EH (cell line): Measurements from ENCODE around the gene DNMT3B.
A peak's percentile ranks its signal among the peaks of the same experiment; 100 is the strongest.
"Not testable (repeated sequence)": the region's sequence is repeated elsewhere in the genome, so short reads cannot be mapped to it uniquely, and the experiment has no call there.

Experiments used
- DNase-seq: peaks from one replicate; pipeline ENCODE4 v3.0.0-alpha.2; 2015; ENCODE audit warnings: low read depth

The DNMT3B gene

DNA sequence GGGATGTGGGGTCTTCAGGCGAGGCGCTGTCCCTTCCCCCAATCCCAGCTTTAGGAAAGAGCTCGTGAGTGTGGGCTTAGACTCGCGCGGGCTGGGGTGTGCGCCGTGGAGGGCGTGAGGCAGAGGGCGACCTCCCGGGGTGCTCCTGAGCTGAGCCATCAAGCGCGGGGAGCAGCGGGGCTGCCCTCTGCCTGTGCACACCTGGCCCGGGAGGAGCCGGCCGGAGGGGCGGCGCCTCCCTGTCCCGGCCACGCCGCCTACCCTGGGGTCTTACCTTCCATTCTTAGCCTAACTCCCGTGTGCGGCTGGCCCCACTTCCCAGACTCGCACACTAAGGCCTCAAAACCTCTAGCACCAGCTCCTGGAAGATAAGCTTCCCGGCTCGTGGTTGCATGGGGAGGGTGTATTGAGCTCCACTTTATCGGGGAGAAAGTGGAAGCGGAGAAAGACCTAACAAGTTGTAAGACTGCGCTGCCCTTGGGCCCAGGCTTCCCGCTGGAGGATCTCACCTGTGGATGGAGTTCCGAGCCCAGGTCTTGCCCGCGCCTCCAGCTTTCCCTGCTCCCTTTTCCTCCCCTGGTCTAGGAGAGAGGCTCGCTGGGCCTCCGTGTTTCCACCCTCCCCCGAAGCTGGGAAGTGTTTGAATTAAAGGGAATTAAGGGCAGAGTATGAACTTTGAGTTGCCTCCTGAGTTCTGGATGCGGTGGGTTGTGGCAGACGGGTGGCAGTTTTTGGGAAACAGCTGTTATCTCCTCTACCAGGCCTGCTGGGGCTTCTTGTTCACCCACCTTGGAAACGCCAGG is 1.2 kb downstream of the DNMT3B start:
- no peak for DNase-seq

DNA sequence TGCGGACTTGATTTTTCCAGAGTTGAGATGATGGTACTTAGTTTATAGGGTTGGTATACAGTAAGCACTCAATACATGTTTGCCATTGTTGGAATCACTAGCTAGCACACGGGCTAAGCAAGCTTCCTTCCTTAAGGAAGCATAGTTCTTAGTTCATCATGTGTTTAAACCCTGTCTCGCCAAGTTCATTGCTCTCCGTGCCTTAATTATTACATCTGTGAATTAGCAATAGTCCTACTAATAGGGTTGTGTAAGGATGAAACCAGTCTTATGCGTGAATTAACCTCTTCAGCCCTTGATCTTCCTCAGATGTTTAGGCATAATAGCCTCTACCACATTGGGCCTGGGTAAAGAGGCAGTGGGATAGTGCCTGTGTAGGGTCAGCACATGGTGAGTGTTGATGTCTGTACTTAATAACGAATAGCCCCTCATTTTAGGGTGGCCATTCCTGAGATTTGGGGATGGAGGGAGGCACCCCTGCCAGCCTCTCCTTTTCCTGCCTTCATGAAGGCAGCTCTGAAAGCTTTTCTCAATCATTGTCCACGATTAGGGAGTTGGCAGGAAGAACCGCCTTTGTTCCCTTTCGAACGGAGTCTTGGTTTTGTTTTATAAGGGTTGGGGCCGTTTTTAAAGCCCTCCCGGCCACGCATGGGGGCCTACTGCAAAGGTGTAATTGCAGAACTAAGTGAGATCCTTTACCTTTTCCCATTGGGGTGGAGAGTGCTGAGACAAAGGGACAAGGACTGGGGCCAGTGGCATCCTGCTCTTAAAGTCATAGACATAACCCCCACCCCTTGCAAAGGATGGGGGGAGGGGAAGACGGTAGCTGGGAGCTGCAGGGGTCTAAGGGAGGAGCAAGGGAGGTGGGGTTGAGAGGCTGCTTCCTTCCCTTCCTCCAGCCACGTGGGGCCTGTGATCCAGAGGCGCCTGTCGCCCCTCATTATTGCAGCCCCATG is 2.1 kb downstream of the DNMT3B start:
- no peak for DNase-seq

DNA sequence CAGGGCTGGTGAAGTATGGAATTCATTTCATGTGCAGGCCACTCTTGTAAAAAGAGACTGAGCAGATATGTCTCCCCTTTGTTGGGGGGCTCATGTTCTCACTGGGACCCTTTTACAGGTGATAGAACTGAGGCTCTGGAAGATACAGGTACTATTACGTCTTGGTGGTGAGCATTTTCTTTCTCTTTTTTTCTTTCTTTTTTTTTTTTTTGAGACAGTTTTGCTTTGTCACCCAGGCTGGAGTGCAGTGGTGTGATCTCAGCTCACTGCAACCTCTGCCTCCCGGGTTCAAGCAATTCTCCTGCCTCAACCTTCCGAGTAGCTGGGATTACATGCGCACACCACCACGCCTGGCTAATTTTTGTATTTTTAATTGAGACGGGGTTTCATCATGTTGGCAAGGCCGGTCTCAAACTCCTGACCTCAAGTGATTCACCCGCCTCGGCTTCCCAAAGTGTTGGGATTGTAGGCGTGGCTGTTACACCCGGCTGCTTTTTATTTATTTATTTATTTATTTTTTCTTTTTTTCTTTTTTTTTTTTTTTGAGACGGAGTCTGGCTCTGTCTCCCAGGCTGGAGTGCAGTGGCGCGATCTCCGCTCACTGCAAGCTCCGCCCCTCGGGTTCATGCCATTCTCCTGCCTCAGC is 3.2 kb downstream of the DNMT3B start:
- not testable (repeated sequence) for DNase-seq

DNA sequence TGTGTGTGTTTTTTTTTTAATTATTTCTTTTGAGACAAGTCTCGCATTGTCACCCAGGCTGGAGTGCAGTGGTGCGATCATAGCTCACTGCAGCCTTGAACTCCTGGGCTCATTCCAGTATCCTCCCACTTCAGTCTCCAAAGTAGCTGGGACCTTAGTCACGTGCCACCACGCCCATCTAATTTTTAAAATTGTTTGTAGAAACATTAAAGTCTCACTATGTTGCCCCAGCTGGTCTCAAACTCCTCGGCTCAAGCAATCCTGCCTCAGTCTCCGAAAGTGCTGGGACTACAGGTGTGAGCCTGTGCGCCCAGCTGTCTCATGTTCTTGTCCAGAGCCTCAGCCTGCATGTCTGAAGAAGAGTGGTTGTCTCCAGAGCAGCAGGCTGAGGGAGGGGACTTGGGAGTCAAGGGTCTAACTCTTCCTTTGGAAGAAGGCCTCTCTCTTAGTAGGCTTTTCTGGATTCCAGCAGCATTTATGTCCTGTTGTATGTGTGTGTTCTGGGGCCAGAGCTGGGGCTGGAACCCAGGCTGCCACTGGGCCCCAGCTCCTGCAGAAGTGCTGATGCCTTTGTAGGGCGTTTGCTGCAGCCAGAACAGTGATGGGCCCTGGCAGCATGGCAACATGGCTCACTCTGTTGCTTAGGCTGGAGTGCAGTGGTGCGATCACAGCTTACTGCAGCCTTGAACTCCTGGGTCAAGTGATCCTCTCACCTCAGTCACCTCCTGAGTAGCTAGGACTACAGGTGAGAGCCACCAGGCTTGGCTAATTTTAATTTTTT is 5.4 kb downstream of the DNMT3B start:
- peak; percentile 16 for DNase-seq

DNA sequence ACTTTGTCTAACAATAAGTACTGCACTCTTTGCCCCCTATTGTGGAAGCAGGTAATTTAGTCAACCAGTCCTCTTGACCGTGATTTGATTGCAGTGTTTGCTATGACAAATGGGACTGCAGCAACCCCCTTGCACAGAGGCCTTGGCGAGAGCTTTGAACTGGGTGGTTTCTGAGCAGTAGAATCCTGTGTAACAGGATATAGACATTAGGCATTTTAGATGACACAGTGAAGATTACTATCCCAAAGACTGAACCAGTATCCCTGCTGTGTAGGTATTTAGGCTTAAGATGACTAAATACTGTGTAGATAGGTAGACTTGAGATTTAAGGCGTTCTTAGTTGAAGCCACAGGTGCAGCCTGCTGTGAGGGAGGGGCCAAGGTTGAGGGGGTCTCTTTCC is 9.9 kb downstream of the DNMT3B start:
- DNase-seq: no peak

DNA sequence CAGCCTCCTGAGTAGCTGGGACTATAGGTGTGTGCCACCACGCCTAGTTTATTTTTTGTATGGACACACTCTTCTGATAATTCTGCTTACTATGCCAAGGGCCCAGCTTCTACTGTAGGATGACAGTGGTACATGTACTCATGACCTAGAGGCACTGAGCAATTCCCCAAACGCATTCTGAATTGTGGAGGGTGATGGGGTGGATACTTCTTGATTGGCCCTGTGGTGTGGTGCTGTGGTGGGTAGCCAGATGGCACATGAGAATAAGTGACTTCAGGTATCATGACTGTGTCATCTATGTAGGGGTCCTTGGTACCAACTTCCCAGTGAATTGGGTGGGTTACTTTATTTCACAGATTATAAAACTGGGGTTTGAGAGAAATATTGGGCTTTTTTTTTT is 11.0 kb downstream of the DNMT3B start:
- DNase-seq: no peak

DNA sequence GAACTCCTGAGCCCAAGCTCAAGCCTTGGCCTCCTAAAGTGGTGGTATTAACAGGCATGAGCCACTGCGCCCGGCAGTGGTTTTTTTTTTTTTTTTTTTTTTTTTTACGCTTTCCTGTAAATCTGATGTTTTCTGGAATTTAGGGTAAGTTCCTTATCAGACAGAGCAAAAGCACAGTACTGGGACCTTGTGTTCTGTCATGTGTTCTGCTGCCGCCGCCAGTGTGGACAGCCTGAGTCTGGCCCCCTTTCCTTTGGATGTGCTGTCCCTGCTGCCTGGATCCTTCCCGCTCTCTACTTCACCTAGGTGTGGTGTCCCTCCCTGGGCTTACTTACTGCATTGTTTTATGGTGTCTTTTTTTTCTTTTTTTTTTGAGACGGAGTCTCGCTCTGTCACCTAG is 11.7 kb downstream of the DNMT3B start:
- no peak for DNase-seq

DNA sequence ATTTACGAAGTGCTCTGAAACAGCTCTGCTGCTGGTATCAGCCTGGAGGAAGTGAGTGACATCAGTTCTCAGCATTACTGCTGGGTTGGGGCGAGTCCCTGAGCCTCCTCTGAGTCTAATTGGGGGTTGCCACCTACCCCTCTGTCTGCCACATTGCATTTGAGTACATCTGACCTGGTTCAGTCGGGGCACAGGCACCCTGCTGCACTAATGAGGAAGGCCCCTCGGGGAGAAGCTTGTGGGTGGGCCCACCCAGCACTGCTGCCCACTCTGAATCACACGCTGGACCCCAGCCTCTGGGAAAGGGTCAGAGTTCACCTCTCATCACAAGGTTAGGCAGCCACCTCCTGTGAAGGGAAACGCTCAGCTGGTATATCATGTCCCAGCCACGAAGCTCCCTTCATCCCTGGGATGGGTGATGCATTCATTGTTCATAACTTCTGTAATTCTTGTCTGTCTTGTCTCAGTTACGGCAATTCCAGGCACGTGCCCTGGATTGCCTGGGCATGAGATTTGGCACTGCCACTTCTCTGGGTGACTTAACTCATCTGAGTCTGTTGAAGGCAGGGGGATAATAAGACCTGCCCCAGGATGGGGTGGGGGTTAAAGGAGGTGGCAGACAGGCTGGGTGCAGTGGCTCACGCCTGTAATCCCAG is 13.3 kb downstream of the DNMT3B start:
- DNase-seq: no peak

DNA sequence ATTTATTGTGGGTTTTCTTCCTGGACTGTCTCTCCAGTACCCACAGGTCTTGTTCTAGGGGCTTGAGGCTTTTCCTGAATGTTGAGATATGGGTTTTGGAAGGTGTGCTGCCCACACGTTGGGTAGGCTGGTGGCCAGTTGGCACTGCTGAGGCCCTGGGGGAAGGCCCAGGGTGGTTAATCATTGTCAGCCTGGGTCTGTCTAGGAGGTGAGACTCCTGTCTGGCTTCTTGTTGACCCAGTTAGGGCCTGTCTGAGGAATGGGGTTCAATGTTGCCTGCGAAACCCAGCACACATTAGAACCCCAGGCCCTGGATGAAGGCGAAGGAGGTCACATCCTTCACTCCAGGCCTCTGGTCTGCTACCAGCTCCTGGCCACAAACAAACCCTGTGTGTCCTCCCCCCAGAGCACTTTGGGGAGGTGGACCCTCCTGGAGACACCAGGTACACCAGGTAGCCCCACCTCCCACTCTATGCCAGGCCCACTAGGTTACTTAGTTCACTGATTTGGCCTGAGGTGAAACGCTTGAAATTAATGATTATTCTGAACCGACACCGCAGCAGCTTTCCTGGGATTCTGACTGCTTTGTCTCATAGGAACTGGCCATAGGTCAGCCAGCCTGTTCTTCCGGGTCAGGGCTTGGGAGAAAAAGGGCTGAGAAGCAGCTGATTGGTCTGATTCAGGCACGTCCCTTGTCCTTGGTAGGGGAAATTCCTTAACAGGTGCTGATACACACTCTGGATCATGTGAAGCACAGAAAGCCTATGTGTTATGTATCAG is 15.2 kb downstream of the DNMT3B start:
- DNase-seq: no peak

DNA sequence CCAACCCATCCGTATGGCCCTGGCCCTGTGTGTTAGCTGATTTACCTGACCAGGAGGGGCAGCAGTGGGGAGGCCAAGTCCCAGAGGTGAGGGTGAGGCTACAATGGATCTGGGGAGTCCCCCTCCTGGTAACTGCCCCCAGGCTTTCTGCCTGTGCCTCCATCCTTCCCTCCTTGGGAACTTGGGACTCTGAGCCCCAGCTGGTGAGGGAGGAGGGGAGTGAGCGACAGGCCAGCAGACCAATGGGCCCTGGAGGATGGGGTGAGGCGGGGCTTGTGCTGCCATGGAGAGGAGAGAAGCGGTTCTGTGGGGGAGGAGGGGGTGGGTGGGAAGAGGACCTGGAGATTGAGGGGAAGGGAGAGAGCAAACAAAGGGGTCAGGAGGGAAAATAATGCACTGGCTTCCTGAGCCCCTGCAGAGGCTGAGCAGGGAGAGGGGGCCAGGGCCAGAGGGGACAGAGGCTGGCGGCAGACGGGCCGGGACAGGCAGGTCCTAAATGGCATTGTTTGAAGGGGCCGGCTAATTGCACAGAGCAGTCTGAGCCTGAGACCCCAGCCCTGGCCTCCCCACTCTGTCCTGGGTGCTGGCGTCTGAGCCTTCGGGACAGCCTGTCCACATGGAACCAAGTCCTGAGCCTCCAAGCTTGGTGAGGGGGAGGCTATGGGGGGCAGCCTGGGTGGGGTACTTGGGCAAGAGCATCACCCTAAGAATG is 17.5 kb downstream of the DNMT3B start:
- no peak for DNase-seq

DNA sequence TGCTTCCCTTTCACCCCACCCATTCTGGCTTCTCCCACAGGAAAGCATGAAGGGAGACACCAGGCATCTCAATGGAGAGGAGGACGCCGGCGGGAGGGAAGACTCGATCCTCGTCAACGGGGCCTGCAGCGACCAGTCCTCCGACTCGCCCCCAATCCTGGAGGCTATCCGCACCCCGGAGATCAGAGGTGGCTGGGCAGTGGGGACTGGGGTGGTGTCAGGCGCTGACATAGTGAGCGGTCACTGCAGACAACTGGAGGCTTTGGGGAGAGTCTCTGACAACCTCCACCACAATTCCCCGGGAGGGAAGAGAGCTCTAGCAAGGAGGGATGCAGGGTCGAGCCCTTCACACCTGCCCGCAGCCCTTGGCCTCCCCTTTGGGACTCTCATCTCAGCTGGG is 18.1 kb downstream of the DNMT3B start:
- no peak for DNase-seq

DNA sequence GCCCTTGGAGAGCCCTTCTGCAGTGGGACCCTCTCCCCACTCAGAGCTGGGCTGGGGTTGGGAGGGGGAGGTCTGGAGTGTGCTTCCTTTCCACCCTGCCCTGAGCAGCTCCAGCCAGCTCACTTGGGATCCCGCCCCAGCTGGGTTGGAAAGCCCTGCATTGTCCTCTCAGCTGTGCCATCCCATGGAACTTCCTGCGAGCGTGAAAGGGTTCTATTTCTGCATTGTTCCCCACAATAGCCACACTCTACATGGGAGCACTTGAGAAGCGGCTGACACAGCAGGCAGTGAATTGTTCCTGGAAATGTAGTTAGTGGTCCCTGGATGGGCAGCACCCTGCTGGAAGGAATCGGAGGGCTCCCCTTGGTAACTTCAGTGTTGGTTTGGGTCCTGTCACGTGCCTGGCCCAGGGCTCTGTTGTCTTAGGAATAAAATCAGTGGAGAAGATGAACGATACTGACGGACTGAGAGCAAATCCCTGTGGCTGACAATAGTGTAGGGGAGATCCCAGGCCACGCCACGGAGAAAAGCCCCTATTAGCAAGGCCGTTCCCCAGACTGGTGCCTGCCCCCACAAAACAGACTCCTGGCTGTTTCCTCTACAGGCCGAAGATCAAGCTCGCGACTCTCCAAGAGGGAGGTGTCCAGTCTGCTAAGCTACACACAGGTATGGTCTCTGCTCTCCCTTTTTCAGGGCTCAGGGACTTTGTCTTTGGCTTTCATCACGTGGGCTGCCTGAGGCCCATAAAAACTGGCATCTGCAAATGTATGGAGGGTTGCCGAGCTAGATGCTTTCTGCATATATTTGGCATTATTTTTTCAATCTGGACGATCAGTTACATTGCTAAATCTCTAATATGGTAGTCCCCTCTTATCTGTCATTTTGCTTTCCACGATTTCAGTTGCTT is 18.8 kb downstream of the DNMT3B start:
- no peak for DNase-seq

DNA sequence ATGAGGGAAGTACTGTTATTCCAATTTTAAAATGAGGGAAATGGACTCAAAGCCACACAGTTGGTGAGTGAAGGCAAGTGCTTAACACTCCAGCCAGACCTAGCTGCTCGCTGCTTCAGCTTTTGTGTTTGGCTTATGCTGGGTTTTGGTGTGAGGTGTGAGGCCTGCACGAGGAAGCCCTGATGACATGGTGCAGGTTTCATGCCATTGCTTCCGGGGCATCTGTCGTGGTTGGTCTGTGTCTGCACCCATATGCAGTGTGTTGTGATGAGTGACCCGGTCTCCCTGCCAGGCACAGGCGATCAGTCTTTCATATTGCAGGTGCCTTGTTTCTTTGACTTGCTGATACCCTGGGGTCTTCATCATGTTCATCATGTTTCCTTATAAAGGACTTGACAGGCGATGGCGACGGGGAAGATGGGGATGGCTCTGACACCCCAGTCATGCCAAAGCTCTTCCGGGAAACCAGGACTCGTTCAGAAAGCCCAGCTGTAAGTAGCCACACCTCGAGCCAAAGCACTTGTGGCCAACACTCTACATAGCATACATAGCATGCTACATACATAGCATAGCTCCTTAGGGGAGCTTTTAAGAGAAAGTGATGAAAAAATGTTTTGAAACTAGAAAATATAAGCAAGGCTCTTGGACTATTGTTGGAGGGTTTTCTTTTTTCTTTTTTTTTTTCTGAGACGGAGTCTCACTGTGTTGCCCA is 22.3 kb downstream of the DNMT3B start:
- peak; percentile 15 for DNase-seq

DNA sequence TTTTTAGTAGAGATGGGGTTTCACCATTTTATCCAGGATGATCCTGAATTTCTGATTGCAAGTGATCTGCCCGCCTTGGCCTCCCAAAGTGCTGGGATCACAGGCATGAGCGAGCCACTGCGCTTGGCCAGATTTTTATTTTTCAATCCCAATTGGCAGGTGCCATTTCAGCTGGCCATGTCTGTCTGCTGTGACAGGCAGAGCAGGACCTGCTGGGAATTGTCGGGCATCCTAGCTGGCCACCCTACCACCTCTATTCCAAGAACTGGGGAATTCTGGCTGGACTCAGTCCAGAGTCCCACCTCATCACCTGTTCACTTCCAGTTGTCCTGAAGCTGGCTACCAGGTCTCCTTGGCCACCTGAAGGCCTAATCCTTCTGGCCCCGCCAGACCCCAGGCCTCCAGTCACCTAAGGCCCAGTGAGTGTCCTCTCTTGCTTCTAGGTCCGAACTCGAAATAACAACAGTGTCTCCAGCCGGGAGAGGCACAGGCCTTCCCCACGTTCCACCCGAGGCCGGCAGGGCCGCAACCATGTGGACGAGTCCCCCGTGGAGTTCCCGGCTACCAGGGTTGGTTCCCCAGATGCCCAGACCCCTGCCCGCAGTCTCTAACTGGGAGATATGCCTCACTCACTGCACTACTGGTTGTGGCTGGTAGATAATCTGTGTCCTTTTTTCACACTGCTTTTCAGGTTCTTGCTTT is 24.0 kb downstream of the DNMT3B start:
- DNase-seq: no peak

DNA sequence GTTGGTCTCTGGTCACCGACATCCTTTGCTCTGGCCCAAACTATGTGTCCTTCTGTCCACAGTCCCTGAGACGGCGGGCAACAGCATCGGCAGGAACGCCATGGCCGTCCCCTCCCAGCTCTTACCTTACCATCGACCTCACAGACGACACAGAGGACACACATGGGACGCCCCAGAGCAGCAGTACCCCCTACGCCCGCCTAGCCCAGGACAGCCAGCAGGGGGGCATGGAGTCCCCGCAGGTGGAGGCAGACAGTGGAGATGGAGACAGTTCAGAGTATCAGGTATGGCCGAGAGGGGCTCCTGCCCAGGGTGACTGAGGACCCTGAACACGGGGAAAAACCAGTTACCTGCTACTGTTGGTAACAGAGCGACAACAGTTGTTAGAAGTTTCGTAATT is 25.0 kb downstream of the DNMT3B start:
- no peak for DNase-seq

DNA sequence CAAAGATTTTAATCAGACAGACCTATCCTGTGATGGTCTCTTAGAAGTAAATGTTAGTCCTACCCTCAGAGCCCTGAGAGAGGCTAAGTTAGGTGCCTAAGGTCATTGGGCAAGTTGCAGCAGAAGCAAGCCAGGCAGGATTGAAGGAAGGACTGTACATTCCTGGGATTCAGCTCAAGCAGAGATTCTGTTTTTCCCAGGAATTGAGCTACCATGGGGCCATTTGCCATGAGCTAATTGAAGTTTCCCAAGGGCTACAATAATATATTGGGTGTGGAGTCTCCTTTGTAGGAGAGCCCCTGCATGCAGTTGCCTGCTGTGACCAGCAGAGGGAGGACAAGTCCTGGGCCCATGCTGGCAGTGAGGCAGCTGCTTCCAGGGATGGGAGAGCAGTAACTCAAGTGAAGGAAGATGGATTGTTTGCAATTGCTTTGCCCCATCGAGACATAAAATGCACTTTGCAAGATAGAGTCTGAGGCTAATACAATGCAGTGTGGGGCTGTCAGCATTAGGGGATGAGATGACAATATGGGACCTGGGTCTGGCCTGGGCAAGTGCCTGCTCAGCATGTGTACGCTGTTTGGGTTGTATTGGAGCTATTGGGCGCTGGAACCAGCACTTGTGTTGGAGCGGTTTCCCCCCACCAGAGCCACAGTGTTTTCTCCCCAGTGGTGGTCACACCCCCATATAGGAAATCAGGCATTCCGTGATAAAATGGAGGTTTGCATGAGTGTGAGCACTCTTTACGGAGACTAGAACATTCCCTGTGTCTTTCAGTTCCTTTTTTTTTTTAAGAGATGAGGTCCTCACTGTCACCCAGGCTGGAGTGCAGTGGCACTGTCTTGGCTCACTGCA is 27.9 kb downstream of the DNMT3B start:
- peak; percentile 69 for DNase-seq

DNA sequence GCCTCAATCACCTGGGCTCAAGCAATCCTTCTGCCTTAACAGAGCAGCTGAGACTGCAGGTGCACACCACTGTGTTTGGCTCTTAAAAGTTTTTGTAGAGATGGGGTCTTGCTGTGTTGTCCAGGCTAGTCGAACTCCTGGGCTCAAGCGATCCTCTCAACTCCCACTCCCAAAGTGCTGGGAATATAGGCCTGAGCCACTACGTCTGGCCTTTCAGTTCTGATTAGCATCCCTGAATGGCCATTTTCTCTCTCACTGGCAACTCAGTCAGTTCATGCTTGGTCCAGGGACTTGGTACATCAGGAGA is 28.5 kb downstream of the DNMT3B start:
- DNase-seq: no peak
